Midbrain (tissue), 1 donor: ENCODE data around the gene MAP4.

Source experiments
- DNase-seq: peaks from one replicate; lab custom pipeline; 2025; lab: John Stamatoyannopoulos, UW

The MAP4 gene

GRCh38 chr3:47961815-47962606, 54.2 kb downstream of the MAP4 start:
- DNase-seq: no peak

GRCh38 chr3:47961036-47961435, 55.2 kb downstream of the MAP4 start:
- DNase-seq: no peak

GRCh38 chr3:47956521-47956920, 59.7 kb downstream of the MAP4 start:
- no peak for DNase-seq

- DNase-seq: no peak
These were observed 61.6 kb downstream of the MAP4 start for GRCh38 chr3:47954567-47954966.

- no peak for DNase-seq
These were observed 65.6 kb downstream of the MAP4 start for GRCh38 chr3:47950453-47951169.

GRCh38 chr3:47949979-47950378, 66.2 kb downstream of the MAP4 start:
- no peak for DNase-seq

GRCh38 chr3:47940232-47940631, 76.0 kb downstream of the MAP4 start:
- no peak for DNase-seq

GRCh38 chr3:47932421-47932820, 83.8 kb downstream of the MAP4 start:
- no peak for DNase-seq

- DNase-seq: no peak
These were observed 85.2 kb downstream of the MAP4 start for GRCh38 chr3:47930979-47931378.

GRCh38 chr3:47916696-47917095, 99.5 kb downstream of the MAP4 start:
- DNase-seq: no peak

- no peak for DNase-seq
These were observed 100.0 kb downstream of the MAP4 start for GRCh38 chr3:47916201-47916600.

- no peak for DNase-seq
These were observed 104.2 kb downstream of the MAP4 start for GRCh38 chr3:47912006-47912504.

- no peak for DNase-seq
These were observed 105.3 kb downstream of the MAP4 start for GRCh38 chr3:47910777-47911440.

GRCh38 chr3:47910233-47910632, 106.0 kb downstream of the MAP4 start:
- DNase-seq: no peak

GRCh38 chr3:47909607-47910006, 106.6 kb downstream of the MAP4 start:
- DNase-seq: no peak

GRCh38 chr3:47908744-47909143, 107.5 kb downstream of the MAP4 start:
- no peak for DNase-seq

GRCh38 chr3:47907784-47908183, 108.4 kb downstream of the MAP4 start:
- DNase-seq: no peak

- no peak for DNase-seq
These were observed 113.5 kb downstream of the MAP4 start for GRCh38 chr3:47902746-47903145.

- no peak for DNase-seq
These were observed 114.9 kb downstream of the MAP4 start for GRCh38 chr3:47901280-47901833.

GRCh38 chr3:47899495-47900108, 116.6 kb downstream of the MAP4 start:
- no peak for DNase-seq

GRCh38 chr3:47897954-47898353, 118.3 kb downstream of the MAP4 start:
- DNase-seq: no peak

- no peak for DNase-seq
These were observed 119.5 kb downstream of the MAP4 start for GRCh38 chr3:47896736-47897135.
